Tibial artery (tissue), 4 donors: ENCODE results near the gene STX16.

ENCODE experiments used
- DNase-seq, 2 donors: peaks; one replicate each; pipeline ENCODE4 v3.0.0-alpha.2; 2019
- H3K27ac ChIP-seq, 2 donors: fragments of 200-600 bp; sonication (generic) in 1 of 2; 1 replicate in 1 of 2; 2 replicates in 1 of 2; pipeline ENCODE4 v1.5.1; 2018 to 2019; ENCODE audit warnings: mild to moderate bottlenecking in 1 of 2
- H3K27me3 ChIP-seq, 2 donors: fragments of 200-600 bp; sonication (generic) in 1 of 2; one replicate each; pipeline versions ENCODE4 v1.5.1 to v1.6.0; 2016 to 2019
- H3K36me3 ChIP-seq, 3 donors: fragments of 200-600 bp; sonication (generic) in 2 of 3; one replicate each; pipeline ENCODE4 v1.5.1; 2016 to 2019; ENCODE audit warnings: mild to moderate bottlenecking in 2 of 3
- H3K4me1 ChIP-seq, 4 donors: fragments of 200-600 bp; sonication (generic) in 2 of 4; 1 replicate in 3 of 4; 2 replicates in 1 of 4; pipeline ENCODE4 v1.5.1; 2016 to 2019
- H3K4me3 ChIP-seq, 2 donors: fragments of 200-600 bp; sonication (generic) in 1 of 2; 1 replicate in 1 of 2; 2 replicates in 1 of 2; pipeline ENCODE4 v1.5.1; 2018 to 2019; ENCODE audit warnings: mild to moderate bottlenecking in 2 of 2
- H3K9me3 ChIP-seq, 3 donors: fragments of 200-600 bp; sonication (generic) in 1 of 3; one replicate each; pipeline ENCODE4 v1.5.1; 2016 to 2019
- CTCF ChIP-seq, 2 experiments: fragments of 200-600 bp in 1 of 2; fragments of 450-650 bp in 1 of 2; IDR thresholded peaks; one replicate each; pipeline ENCODE4 v1.5.1; 2017 to 2019; ENCODE audit warnings: antibody characterized with exemption in 2 of 2, mild to moderate bottlenecking in 1 of 2, moderate library complexity in 1 of 2
- intact Hi-C: fragments of 100-400 bp; cut with DNase I; formaldehyde crosslinking; loops from one replicate; pipeline ENCODE4 v1.15.0; 2023; ENCODE audit warnings: low total_unique reads

The STX16 gene

GRCh38 chr20:58660855-58661597, 9.9 kb downstream of the STX16 start:
- DNase-seq, result no peak
- H3K9me3 ChIP-seq, result no peaks in the 10 kb centered on the region
- no peak for TF ChIP-seq CTCF (IDR thresholded peaks at IDR 0.05)
- no peak overlapping the region for H3K27ac ChIP-seq
- peaks cover 0 to 33% (median 14%) of the 10 kb centered on the region in 4 donors for H3K4me1 ChIP-seq
- no peaks in the 10 kb centered on the region for H3K27me3 ChIP-seq
- H3K4me3 ChIP-seq, result no peak overlapping the region
- intact Hi-C loops, result no loop called here
- peaks cover 4 to 23% (median 14%) of the 10 kb centered on the region in 3 donors for H3K36me3 ChIP-seq

DNA sequence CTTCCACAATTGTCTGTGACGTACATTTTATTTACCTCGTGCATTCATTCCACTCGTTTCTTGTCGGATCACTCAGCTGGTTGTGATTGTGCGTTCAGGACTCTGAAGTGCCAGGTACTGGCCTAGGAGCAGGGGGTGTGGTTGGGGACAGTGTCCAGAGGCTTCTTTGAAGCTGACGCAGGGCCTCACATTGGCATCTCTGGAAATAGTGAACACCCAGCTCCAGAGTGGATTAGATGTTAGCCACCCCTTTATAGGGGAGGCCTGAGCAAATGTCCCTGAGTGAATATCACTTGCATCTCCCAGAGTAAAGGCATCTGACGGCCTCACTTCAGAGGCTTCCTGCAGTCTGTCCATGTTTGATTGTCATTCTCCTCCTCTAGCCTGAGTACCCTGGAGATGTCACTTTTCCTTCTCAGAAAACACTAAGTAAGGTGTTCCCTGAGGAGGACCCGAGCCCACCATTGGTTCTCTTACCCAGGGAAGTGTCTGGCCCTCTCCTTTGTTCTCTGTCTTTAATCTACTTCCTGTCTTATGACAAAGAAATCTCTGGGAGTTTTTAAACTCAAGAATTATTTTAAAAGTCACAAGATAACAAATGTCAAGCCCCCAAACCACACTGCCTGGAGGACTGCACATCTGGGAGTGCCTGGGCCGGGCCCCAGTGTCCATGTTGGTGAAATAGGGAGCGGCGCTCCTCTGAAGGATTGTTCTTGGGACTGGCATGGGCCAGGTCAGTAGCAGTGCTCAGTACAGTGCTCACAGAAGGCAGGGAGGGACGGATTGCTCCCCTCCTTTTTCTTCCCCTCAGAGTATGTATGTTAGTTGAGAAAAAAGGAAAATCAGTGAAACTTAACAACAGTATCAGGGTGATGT, 10.8 kb downstream of the STX16 start:
- H3K27ac ChIP-seq, result no peak overlapping the region
- H3K36me3 ChIP-seq, result peaks cover 4 to 23% (median 14%) of the 10 kb centered on the region in 3 donors
- H3K27me3 ChIP-seq, result no peaks in the 10 kb centered on the region
- no peak for DNase-seq
- H3K9me3 ChIP-seq, result no peaks in the 10 kb centered on the region
- no peak for TF ChIP-seq CTCF (IDR thresholded peaks at IDR 0.05)
- intact Hi-C loops, result no loop called here
- peaks cover 0 to 25% (median 8%) of the 10 kb centered on the region in 4 donors for H3K4me1 ChIP-seq
- H3K4me3 ChIP-seq, result no peak overlapping the region

- intact Hi-C loops, result no loop called here
- Histone ChIP-seq H3K9me3 (no peaks in the 10 kb centered on the region), H3K4me1 (peaks cover 0 to 4% (median 0%) of the 10 kb centered on the region in 4 donors), H3K27me3 (no peaks in the 10 kb centered on the region), H3K4me3 (no peak overlapping the region), H3K36me3 (peaks cover 16 to 43% (median 32%) of the 10 kb centered on the region in 3 donors), H3K27ac (no peak overlapping the region)
- no peak for TF ChIP-seq CTCF (IDR thresholded peaks at IDR 0.05)
- no peak for DNase-seq
These were observed 13.2 kb downstream of the STX16 start for GRCh38 chr20:58664331-58664730.

DNA sequence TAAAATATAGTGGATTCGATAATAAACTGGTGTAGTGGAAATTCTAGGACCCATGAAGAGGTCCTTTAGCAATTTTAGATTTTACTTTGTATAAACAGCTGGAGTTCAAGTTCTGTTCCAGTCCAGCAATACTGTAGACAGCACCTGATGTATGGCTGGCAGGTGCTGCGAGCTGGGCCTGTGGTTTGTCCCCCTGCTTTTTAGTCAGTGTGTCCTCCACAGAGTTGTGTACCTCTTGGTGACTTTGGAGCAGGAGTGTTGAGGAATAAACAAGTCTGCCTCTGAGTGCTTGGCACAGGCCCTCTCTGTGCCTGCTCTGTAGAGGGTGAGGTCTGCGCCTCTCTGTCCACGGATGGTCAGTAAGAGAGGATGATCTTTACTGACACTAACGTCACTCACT, 13.8 kb downstream of the STX16 start:
- Histone ChIP-seq H3K27ac (no peak overlapping the region), H3K4me3 (no peak overlapping the region), H3K27me3 (no peaks in the 10 kb centered on the region), H3K4me1 (no peaks in the 10 kb centered on the region), H3K9me3 (no peaks in the 10 kb centered on the region), H3K36me3 (peaks cover 21 to 49% (median 36%) of the 10 kb centered on the region in 3 donors)
- TF ChIP-seq CTCF (IDR thresholded peaks at IDR 0.05), result no peak
- intact Hi-C loops, result no loop called here
- no peak for DNase-seq

DNA sequence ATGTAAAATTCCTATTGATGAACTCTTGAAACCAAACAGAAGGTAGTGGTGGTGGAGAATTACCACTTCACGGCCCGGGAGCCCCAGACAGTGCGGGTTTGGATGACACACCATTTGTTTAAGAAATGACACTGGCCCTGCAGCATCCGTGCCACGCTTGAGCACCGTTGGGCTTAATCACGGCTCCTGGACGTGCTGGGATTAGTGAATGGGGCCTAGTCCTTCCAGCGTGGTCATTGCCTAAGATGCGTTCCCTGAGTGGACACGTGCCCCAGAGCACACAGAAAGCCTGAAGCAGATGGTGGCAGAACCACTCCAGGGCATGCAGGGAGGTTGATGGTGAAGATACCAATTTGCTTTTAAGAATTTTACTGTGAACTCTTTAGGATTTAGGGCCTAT, 14.5 kb downstream of the STX16 start:
- H3K36me3 ChIP-seq, result peaks cover 27 to 56% (median 42%) of the 10 kb centered on the region in 3 donors
- no peak for DNase-seq
- no peak for TF ChIP-seq CTCF (IDR thresholded peaks at IDR 0.05)
- H3K4me3 ChIP-seq, result no peak overlapping the region
- no peaks in the 10 kb centered on the region for H3K27me3 ChIP-seq
- no peak overlapping the region for H3K27ac ChIP-seq
- H3K9me3 ChIP-seq, result no peaks in the 10 kb centered on the region
- intact Hi-C loops, result no loop called here
- H3K4me1 ChIP-seq, result no peaks in the 10 kb centered on the region
